Bronchial epithelial cell (primary cell): ENCODE data around the gene HTR1A. TPM values are rescaled to one million over a fixed set of nuclear protein-coding genes. Genes with fewer than 3 reads are reported as not detected.
A peak's percentile ranks its signal among the peaks of the same experiment; 100 is the strongest.

Experiments
- DNase-seq: peaks from one replicate; pipeline ENCODE4 v3.0.0-alpha.2; 2010; ENCODE audit warnings: low read depth
- FAIRE-seq: peaks from 2 replicates; lab custom pipeline; 2011; peaks lifted over from hg19 to GRCh38; lab: Jason Lieb, UNC
- H3K27me3 ChIP-seq: 2 replicates; pipeline ENCODE4 v1.5.1; 2011; ENCODE audit warnings: low read length; ENCODE audit not compliant: control insufficient read depth, insufficient read depth
- H3K36me3 ChIP-seq: 2 replicates; pipeline ENCODE4 v1.5.1; 2011; ENCODE audit warnings: low read length; ENCODE audit not compliant: control insufficient read depth, insufficient read depth
- H3K4me3 ChIP-seq: 2 replicates; pipeline ENCODE4 v1.5.1; 2011; ENCODE audit warnings: mild to moderate bottlenecking, low read depth, low read length, control low read depth
- total RNA-seq: library from RNA; depleted of rRNA; stranded (reverse); fragments of >200 nt; gene quantifications from 2 replicates; pipeline ENCODE4 v1.2.1, GENCODE V29; 2014
- TF ChIP-seq, protein P1 (sequence below): IDR thresholded peaks from 2 replicates; pipeline ENCODE4 v1.5.1; 2011; ENCODE audit warnings: mild to moderate bottlenecking, moderate library complexity, low read length, control low read depth, inconsistent platforms; ENCODE audit not compliant: insufficient read depth, severe bottlenecking

HTR1A gene
- not detected in 2 replicates for total RNA-seq

DNA sequence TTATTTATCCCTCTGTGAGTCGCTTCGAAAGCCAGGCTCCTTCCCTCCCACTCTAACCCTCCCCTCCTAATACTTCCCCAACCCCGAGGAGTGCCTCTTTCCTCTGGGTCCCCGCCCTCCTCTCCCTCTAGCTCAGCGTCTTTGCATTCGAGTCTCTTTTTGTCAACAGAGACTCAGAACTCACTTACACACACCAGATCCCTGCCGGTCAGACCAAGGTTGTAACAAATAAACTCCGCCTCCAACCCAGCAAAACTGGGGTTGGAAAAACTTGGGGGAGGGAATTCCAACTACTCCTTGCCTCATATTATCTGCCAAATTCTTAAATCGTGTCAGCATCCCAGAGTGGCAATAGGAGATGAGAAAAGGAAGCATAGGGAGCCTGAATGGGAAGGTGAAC, at the start of gene HTR1A:
Gene HTR1A, minus strand, starts transcription at position 167 of the 400 bp plus-strand sequence. CDS start 726 bp downstream, outside the sequence.
- FAIRE-seq, result no peak
- TF ChIP-seq, protein P1, sequence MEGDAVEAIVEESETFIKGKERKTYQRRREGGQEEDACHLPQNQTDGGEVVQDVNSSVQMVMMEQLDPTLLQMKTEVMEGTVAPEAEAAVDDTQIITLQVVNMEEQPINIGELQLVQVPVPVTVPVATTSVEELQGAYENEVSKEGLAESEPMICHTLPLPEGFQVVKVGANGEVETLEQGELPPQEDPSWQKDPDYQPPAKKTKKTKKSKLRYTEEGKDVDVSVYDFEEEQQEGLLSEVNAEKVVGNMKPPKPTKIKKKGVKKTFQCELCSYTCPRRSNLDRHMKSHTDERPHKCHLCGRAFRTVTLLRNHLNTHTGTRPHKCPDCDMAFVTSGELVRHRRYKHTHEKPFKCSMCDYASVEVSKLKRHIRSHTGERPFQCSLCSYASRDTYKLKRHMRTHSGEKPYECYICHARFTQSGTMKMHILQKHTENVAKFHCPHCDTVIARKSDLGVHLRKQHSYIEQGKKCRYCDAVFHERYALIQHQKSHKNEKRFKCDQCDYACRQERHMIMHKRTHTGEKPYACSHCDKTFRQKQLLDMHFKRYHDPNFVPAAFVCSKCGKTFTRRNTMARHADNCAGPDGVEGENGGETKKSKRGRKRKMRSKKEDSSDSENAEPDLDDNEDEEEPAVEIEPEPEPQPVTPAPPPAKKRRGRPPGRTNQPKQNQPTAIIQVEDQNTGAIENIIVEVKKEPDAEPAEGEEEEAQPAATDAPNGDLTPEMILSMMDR, result no peak
- DNase-seq, result no peak
- Histone ChIP-seq H3K27me3 (peaks cover 25% of the 10 kb centered on the region), H3K36me3 (no peaks in the 10 kb centered on the region), H3K4me3 (no peak within 1 kb of the TSS)

DNA sequence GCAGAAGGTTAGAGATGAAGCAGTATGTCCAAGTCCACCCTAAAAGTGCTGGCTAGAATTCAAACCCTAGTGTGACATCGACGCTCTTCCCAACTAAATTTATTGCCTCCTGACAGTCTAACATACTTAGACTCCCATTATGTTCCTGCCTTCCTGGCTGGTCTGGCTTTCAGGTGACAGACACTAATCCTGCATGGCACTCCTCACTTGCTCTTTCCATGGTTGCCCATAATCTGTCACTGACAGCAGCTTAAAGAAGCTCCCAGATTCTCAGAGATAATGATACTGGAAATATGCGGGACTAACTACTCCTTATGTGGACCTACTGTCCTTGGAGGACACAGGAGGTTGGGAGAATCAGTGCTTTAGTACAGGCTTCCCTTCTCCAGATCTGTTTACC, 41.7 kb upstream of the HTR1A start:
- Histone ChIP-seq H3K4me3 (no peak overlapping the region), H3K36me3 (no peaks in the 10 kb centered on the region), H3K27me3 (no peaks in the 10 kb centered on the region)
- TF ChIP-seq, protein P1, result no peak
- DNase-seq, result no peak
- no peak for FAIRE-seq

DNA sequence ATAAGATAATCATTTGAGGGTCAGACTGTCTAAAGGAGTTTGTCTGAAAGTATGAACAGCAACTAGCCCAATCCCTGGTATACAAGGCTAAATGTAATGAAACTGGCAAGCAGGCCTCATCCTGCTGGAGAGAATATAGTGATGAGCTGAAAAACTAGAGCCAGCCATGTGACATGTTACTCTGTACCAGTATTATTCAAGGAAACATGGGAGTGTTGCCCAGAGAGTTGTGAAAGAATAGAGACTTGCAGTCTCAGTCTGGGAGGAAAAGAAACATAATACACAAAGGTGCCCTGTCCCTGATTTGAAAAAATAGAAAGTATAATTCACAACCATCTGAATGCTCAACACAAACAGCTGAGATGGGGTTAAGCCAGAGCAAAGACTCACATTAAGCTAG, 37.9 kb upstream of the HTR1A start:
- Histone ChIP-seq H3K36me3 (no peaks in the 10 kb centered on the region), H3K27me3 (no peaks in the 10 kb centered on the region), H3K4me3 (no peak overlapping the region)
- DNase-seq (no peak), FAIRE-seq (no peak)
- TF ChIP-seq, protein P1, result no peak

DNA sequence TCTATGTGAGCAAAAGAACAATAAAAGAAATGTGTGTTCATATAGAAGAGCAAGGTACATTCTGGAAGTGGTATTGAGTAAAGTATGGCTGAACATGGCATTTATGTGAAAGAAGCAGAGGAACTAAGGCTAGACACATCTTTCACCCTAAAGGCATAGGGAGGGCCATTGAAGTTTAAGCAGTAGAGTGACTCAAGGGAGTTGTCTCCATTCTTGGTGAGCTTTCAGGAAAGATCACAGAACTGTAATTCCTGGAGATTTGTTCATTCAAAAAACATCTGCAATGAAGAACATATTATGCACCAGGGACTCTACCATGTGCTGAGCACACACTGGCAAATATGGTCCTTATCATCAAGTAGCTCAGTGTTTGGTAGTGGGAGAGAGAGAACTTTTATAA, 24.8 kb upstream of the HTR1A start:
- no peak for FAIRE-seq
- TF ChIP-seq, protein P1, result no peak
- no peaks in the 10 kb centered on the region for H3K27me3 ChIP-seq
- H3K36me3 ChIP-seq, result no peaks in the 10 kb centered on the region
- DNase-seq, result no peak
- H3K4me3 ChIP-seq, result no peak overlapping the region

DNA sequence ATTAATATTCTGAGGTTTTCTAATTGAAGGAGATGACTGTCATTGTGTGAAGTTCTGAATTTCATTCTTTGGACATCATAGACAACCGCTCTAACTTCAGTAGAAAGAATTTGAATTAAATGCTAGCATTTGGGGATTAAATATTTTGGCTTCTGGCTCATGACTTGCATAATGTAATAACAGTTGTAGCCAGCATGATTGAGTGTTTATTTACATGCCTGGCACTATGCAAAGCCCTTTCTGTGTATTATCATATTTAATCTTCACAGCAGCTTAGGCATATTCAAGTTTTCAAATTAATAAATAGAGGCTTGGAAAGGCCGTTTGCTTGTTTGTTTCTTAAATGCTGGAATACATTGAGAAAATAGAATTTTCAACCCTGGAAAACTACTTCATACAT, 19.6 kb upstream of the HTR1A start:
- no peaks in the 10 kb centered on the region for H3K27me3 ChIP-seq
- no peaks in the 10 kb centered on the region for H3K36me3 ChIP-seq
- DNase-seq (no peak), FAIRE-seq (no peak)
- H3K4me3 ChIP-seq, result no peak overlapping the region
- TF ChIP-seq, protein P1, result no peak

DNA sequence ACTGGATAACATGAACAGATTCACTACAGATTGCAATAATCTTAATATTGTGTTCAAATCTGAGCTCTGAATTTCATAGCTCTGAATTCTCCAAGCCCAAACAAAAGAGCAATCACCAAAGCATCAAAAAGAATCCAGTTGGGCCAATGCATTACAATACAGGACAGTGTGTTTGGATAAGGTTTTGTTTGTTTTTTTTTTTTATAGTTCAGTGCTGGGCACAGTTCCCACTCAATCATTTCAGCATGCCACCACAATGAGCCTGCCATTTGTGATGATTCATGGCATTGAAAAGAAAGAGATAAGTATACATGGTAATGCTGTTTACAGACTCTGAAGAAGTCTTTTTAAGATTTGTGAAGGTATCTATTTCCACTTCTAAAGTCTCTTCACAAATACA, 1.7 kb upstream of the HTR1A start:
- DNase-seq (peak; percentile 10), FAIRE-seq (no peak)
- Histone ChIP-seq H3K36me3 (no peaks in the 10 kb centered on the region), H3K4me3 (no peak overlapping the region), H3K27me3 (peaks cover 21% of the 10 kb centered on the region)
- TF ChIP-seq, protein P1, result no peak
